Measurements from ENCODE around the gene LRP1B.

DNA sequence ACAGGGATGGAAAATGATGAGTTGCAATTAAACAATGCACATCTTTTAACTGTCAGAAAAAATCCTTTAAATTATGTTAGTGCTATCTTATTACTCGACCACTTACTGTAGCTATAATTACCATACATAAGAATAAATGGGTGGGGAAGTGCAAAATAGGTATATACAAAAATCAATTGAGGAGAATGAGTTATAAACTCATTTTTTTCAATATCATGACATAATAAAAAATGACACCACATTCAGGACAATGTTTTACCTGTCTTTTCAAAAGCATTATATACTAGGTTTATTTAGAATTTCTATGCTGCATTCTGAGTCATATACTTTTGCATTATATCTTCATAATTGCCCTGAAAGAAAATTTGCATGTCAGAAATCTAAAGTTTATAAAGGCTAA is 1533.6 kb downstream of the LRP1B start:
- TF ChIP-seq, protein P1, sequence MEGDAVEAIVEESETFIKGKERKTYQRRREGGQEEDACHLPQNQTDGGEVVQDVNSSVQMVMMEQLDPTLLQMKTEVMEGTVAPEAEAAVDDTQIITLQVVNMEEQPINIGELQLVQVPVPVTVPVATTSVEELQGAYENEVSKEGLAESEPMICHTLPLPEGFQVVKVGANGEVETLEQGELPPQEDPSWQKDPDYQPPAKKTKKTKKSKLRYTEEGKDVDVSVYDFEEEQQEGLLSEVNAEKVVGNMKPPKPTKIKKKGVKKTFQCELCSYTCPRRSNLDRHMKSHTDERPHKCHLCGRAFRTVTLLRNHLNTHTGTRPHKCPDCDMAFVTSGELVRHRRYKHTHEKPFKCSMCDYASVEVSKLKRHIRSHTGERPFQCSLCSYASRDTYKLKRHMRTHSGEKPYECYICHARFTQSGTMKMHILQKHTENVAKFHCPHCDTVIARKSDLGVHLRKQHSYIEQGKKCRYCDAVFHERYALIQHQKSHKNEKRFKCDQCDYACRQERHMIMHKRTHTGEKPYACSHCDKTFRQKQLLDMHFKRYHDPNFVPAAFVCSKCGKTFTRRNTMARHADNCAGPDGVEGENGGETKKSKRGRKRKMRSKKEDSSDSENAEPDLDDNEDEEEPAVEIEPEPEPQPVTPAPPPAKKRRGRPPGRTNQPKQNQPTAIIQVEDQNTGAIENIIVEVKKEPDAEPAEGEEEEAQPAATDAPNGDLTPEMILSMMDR (IDR thresholded peaks at IDR 0.05), result no peak
- no peak for TF ChIP-seq POLR2A (IDR thresholded peaks at IDR 0.05)

Data from breast epithelium (tissue), 3 donors.